HAP-1 (cell line): ENCODE measurements around the gene SINHCAF.

Source experiments
- DNase-seq, 2 experiments: peaks; one replicate each; pipeline ENCODE4 v3.0.0-alpha.2; 2016 to 2020; ENCODE audit warnings: low spot score in 2 of 2
- H3K27me3 ChIP-seq: fragments of 250-450 bp; sonication (Bioruptor Pico); 2 replicates; pipeline ENCODE4 v1.5.1; 2020; ENCODE audit warnings: low read depth, mild to moderate bottlenecking, moderate library complexity
- H3K36me3 ChIP-seq: fragments of 250-450 bp; sonication (Bioruptor Pico); replicated peaks from 2 replicates; pipeline ENCODE4 v1.5.1; 2020; ENCODE audit warnings: mild to moderate bottlenecking
- H3K4me1 ChIP-seq: fragments of 250-450 bp; sonication (Bioruptor Pico); 2 replicates; pipeline ENCODE4 v1.5.1; 2020; ENCODE audit warnings: mild to moderate bottlenecking
- H3K4me3 ChIP-seq: fragments of 250-450 bp; sonication (Bioruptor Pico); 2 replicates; pipeline ENCODE4 v1.5.1; 2020; ENCODE audit warnings: mild to moderate bottlenecking, moderate library complexity
- H3K9me3 ChIP-seq: fragments of 250-450 bp; sonication (Bioruptor Pico); 2 replicates; pipeline ENCODE4 v1.5.1; 2020; ENCODE audit warnings: mild to moderate bottlenecking, moderate library complexity
- in situ Hi-C: fragments of 300-500 bp; cut with MboI; formaldehyde crosslinking; loops from 3 replicates; pipeline ENCODE4 v1.14.3; 2020; ENCODE audit warnings: low sequenced_read_pairs, inconsistent platforms, mixed read lengths

Gene SINHCAF

DNA sequence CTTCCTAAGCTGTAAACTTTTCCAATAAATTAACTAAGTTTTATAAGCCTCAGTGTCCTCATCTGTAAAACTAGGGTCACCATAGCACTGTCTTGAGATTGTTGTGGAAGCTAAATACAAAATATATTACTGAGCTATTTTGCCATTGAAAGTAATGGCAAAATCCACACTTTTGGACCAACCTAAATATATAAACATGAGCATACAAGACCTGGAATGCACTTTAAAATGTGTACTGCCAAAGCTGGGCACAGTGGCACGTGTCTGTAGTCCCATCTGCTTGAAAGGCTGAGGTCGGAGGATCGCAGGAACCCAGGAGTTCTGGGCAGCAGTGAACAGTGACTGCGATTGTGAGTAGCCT lies 29.8 kb upstream of the SINHCAF start:
- Histone ChIP-seq H3K36me3 (no peaks in the 10 kb centered on the region), H3K27me3 (no peaks in the 10 kb centered on the region), H3K4me1 (peaks cover 14% of the 10 kb centered on the region), H3K4me3 (no peak overlapping the region), H3K9me3 (no peaks in the 10 kb centered on the region)
- in situ Hi-C loops: no loop called here
- DNase-seq: no peak

DNA sequence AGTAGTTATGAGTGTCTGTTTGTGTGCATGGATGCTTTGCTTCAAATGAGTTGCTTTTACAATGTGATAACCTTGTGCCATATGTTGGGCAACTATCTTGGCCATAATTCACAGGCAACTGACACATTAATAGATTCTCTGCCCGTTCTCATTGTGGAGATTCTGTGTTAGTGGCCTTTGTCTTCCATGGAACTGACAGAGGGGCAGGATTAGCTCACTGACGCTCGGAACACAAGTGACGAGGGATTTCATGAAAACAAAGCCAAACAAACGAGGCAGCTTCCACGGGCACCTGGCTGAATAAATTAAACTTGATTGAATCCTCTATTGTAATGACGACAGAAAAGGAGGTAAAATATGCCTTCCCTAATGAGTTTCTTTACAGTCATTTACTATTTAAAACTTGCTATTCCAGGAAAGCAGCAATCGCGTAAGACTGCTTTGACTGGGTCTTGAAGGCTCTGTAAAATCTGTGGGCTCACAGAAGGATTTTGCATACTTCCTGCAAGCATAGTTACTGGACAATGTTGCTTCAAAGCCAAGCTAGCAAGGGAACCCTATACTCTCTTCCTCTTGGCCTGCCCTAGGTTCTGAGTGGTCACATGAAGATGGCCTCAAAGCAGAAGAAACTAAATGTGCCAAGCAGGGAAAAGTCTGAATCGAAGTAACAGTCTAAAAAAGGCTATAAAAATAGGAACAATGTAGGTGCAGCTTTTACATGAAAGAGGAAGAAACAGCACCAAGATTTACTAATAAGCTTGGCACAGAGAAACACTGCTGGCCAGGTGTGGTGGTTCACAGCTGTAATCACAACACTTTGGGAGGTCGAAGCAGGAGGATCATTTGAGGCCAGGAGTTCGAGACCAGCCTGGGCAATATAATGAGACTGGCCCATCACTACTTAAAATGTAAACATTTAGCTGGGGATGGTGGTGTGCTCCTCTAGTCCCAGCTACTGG lies 28.1 kb upstream of the SINHCAF start:
- Histone ChIP-seq H3K36me3 (no peaks in the 10 kb centered on the region), H3K9me3 (no peaks in the 10 kb centered on the region), H3K4me3 (no peak overlapping the region), H3K27me3 (no peaks in the 10 kb centered on the region), H3K4me1 (peaks cover 14% of the 10 kb centered on the region)
- in situ Hi-C loops: no loop called here
- DNase-seq: peak; percentile 82 to 96

DNA sequence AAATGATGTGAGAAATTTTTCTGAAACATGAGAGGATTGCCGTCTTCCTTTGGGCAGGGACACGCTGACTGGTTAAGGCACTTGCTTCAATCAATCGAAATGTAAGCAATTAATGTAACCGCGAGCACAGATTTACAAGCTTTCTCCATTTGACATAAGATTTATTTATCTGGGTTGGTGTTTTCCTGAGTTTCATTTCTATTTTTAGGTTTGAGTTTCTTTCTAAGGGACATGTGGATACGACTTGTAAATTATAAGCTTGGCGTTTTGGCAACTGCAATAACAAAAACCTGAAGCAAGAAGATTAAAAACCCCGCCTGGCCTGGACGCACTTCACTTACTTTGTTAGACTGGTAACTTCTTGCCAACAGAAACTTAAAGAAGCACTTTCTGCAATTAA lies 20.3 kb upstream of the SINHCAF start:
- no peak for DNase-seq

DNA sequence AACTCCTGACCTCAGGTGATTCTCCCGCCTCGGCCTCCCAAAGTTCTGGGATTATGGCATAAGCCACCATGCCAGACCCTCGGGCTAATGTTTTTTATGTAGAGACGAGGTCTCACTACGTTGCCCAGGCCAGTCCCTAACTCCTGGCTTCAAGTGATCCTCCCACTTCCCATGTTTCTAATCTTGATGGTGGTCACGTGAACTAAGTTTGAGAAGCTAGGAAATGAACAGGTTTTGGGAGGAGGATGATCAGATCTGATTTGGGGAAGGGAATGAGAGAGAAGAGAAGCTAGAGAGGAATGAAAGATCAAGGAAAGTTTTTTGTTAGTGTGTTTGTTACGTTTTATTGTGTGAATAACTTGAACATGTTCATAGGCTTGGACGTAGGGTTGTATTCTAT lies 17.2 kb upstream of the SINHCAF start:
- DNase-seq: no peak
- in situ Hi-C loops: no loop called here
- H3K27me3 ChIP-seq: no peaks in the 10 kb centered on the region
- no peaks in the 10 kb centered on the region for H3K36me3 ChIP-seq
- H3K9me3 ChIP-seq: no peaks in the 10 kb centered on the region
- no peak overlapping the region for H3K4me3 ChIP-seq
- H3K4me1 ChIP-seq: no peaks in the 10 kb centered on the region

More for the DNA sequence above, 20.3 kb upstream of the SINHCAF start:
- no peaks in the 10 kb centered on the region for H3K36me3 ChIP-seq
- in situ Hi-C loops: no loop called here
- H3K4me3 ChIP-seq: no peak overlapping the region
- no peaks in the 10 kb centered on the region for H3K27me3 ChIP-seq
- no peaks in the 10 kb centered on the region for H3K4me1 ChIP-seq
- H3K9me3 ChIP-seq: no peaks in the 10 kb centered on the region

DNA sequence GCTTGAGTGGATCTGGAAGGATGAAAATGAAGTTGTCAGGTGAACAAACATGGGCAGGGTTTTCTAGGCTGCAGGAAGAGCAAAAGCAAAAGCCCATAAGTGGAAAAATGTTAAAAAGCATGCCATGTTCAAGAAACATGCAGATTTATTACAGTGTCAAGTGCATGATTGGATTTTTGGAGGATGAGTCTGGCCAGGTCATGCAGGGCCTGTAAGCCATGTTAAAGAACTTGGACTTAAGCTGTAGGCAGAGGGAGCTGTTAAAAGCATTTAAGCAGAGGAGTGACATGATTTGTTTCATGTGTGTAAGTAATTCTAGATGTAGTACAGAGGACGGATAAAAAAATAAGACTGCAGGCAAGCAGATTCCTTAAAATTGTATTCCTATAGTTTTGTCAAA lies 16.3 kb upstream of the SINHCAF start:
- Histone ChIP-seq H3K9me3 (no peaks in the 10 kb centered on the region), H3K4me1 (no peaks in the 10 kb centered on the region), H3K4me3 (no peak overlapping the region), H3K27me3 (no peaks in the 10 kb centered on the region), H3K36me3 (no peaks in the 10 kb centered on the region)
- no peak for DNase-seq
- in situ Hi-C loops: no loop called here

DNA sequence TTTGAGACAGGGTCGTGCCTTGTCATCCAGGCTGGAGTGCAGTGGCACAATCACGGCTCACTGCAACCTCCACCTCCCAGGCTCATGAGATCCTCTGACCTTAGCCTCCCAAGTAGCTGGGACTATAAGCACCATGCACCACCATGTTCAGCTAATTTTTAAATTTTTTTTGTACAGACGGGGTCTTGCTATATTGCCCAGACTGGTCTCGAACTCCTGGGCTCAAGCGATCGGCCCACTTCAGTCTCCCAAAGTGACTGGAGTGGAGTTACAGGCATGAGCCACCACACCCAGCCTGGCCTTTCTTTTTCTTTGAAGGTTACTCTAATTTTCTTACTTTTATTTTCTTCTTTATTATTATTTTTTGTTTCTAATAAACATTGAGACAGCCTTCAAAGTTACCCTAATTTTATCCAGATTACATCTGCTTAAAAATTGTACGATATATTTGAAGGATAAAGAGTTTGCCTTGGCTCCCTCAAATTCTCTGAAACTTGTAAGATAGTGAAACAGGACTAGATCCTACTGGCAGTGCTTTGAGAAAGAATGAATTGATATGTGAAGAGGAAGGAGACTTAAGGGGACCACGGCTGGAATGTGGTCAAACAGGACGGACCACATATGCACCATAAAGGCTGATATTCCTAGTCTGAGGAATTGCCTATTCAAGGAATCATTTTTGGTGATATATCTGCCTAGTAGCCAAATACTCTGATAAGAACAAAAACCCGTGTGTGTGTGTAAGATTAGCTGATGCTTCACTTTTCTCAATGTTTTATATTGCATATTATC lies 14.1 kb upstream of the SINHCAF start:
- Histone ChIP-seq H3K36me3 (no peaks in the 10 kb centered on the region), H3K27me3 (no peaks in the 10 kb centered on the region), H3K4me1 (no peaks in the 10 kb centered on the region), H3K4me3 (no peak overlapping the region), H3K9me3 (no peaks in the 10 kb centered on the region)
- DNase-seq: no peak
- in situ Hi-C loops: no loop called here

DNA sequence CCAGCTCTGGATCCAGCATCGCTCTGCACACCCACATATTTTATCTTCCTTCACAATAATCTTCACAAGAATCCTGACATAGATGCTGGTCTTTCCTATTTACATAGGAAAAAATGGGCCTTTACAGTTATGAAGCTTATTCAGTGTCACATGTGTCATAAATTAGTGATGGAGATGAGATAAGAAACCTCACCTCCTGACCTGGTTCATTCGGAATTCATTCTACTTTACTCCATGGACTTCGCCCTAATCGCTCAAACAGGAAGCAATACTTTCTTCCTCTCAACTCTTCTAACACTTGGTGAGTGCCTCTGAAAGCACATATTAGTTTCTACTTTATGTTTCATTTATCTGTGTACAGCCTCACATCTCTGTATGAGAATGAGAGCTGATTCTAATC lies 12.0 kb upstream of the SINHCAF start:
- no peaks in the 10 kb centered on the region for H3K27me3 ChIP-seq
- H3K36me3 ChIP-seq: no peaks in the 10 kb centered on the region
- no peak overlapping the region for H3K4me3 ChIP-seq
- no peaks in the 10 kb centered on the region for H3K4me1 ChIP-seq
- H3K9me3 ChIP-seq: no peaks in the 10 kb centered on the region
- in situ Hi-C loops: no loop called here
- DNase-seq: no peak

DNA sequence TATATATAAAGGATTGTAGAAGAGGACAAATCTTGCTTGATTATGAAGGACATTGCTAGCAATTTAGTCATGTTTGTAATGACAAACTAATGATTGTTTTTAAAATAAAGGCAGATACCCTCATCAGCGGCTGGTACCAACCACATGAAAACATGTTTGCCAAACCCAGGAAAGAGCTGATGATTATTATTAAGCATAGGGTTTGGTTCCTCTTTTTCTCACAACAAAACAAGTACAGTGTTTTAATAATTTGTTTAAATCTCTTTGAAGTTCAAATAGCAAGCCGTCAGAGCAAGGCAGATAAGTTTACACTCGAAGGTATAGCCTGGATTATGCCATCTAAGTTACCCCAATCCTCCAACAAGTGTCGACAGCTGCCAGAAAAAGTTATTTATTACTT lies 5.3 kb upstream of the SINHCAF start:
- H3K36me3 ChIP-seq: no peaks in the 10 kb centered on the region
- no peaks in the 10 kb centered on the region for H3K9me3 ChIP-seq
- DNase-seq: no peak
- peaks cover 10% of the 10 kb centered on the region for H3K4me1 ChIP-seq
- H3K4me3 ChIP-seq: no peak overlapping the region
- in situ Hi-C loops: no loop called here
- H3K27me3 ChIP-seq: no peaks in the 10 kb centered on the region

DNA sequence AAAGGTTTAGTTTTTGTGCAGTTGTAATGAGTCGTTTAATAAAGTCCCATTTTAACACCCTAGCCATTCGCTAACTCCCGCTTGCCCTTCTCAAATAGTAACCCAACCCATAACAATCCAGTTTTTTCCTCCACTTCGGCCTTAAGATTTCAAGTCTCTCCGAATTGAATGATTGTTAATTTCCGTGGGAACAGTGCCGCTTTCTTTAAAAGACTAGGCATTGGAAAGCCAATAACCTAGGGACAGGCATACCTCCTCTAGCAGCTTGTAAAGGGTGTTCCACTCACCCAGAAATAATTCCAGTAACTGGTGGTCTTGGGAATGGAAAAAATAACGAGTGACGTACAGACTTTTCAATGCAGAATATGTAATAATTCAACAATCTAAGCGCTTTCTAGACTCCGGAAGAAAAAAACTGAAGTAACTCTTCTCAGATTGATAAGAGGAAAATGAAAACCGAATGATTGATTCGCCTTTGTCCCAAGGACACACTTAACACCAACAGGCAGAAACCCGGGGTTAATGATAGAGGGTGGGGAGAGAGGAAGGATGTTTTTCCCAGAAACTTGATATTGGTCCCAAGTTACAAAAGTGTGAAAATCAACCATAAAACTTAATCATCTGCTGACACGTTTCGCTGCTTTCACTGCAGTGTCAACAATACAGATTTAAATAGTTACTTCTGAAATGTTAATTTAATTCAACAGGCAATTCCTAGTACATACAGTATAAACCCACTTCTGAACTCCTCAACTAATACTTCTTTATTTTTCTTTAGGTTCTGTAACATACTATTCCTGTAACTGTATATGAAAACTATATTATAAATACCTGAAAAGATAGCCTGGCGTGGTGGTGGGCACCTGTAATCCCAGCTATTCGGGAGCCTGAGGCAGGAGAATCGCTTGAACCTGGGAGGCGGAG lies 1.0 kb upstream of the SINHCAF start:
- Histone ChIP-seq H3K4me1 (peaks cover 18% of the 10 kb centered on the region), H3K9me3 (no peaks in the 10 kb centered on the region), H3K4me3 (peak overlapping the region; percentile 87), H3K36me3 (peaks cover 8% of the 10 kb centered on the region), H3K27me3 (no peaks in the 10 kb centered on the region)
- DNase-seq: no peak
- in situ Hi-C loops: no loop called here

DNA sequence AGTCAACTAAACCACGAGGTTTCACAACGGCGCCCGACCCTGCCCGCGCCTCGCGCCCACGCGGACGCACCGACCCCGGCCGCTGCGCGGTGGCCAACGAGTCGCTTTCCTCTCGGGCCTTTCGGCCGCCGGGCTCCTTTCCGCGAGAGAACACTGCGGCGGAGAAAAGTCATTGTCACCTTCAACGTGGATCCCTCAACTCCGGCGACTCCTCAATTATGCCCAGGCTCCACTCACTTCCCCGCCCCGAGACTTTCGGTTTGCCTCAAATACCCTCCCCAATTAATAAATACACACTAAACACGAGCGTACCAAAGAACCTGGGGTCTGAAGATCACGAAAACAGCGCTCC lies 450 bp downstream of the SINHCAF start:
- H3K4me3 ChIP-seq: peak overlapping the region; percentile 87
- H3K36me3 ChIP-seq: peaks cover 8% of the 10 kb centered on the region
- H3K9me3 ChIP-seq: no peaks in the 10 kb centered on the region
- DNase-seq: no peak
- H3K27me3 ChIP-seq: no peaks in the 10 kb centered on the region
- in situ Hi-C loops: no loop called here
- H3K4me1 ChIP-seq: peaks cover 31% of the 10 kb centered on the region

DNA sequence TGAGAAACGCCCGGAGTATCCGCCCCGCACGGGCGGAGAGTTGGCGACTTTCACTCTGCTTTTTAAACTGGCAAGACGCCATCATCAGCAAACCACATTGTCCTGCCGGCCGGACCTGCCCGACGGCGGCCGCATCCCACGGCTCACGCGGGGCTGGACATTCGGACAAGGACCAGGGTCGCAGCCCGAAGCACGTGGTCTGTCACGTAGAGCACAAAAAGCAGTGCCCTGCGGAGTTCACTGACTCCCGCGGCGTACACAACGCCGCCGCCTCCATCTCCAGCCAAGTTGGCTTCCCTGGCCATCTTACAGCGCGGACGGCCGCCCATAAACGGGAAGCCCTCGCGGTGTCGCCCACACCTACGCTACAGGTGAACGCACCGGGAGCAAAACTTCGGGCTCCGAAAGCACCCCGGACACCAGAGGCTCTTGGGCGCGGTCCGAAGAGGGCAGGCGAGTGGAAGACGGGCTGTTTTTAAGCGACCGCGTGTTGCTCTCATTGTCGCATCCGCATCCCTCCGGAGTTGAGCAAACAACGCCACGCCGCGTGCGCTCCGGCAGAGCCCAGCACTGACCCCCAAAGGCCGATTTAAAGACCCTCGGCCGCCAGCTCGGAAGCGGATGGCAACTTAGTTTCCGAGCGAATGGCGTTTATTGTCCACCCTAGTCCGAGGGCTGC lies 966 bp downstream of the SINHCAF start:
- no peaks in the 10 kb centered on the region for H3K9me3 ChIP-seq
- peaks cover 36% of the 10 kb centered on the region for H3K4me1 ChIP-seq
- peak overlapping the region; percentile 87 for H3K4me3 ChIP-seq
- in situ Hi-C loops: no loop called here
- no peaks in the 10 kb centered on the region for H3K27me3 ChIP-seq
- H3K36me3 ChIP-seq: peaks cover 8% of the 10 kb centered on the region
- peak; percentile 18 to 52 for DNase-seq

DNA sequence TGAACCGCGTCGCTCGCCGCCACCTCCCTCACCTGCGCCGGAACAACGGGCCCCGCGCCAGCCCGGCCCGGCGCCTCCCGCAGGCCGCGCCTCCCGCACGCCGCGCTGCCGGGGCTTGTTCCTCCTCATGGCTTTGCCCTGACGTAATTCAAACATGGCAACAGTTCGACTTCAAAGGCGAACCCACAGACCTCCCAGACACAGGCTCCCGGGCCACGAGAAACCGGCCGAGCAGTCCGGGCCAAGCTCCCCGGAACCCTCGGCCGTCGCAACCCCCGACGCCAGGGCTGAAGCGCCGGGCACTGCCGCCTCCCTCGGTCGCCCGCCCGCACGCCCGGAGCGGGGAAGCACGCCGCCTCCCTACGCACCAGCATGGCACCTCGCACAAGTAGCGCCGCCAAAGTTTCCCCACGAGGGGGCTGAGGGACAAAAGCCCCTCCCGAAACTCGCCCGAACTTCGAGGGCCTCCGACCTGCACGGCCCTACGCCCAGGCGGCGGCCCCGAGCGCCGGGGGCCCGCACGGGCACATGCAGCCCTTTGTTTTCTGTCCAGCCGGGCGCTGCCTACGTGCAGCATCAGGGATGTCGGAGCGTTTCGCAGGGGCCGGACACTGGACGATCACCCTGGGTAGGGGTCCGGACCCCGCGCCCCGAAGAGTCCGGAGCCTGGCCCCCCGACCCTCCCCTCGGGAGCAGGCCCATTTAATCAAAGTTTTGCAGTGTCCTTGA lies 1.7 kb downstream of the SINHCAF start:
- Histone ChIP-seq H3K4me1 (peaks cover 43% of the 10 kb centered on the region), H3K4me3 (peak overlapping the region; percentile 87), H3K9me3 (no peaks in the 10 kb centered on the region), H3K36me3 (peaks cover 8% of the 10 kb centered on the region), H3K27me3 (no peaks in the 10 kb centered on the region)
- in situ Hi-C loops: no loop called here
- peak; percentile 41 to 74 for DNase-seq
